GM12874 (cell line): ENCODE data around the gene ZBTB32.

Experiments used
- TF ChIP-seq, protein P1 (sequence below): IDR thresholded peaks from 2 replicates; pipeline ENCODE4 v1.5.1; 2011; ENCODE audit warnings: low read depth, mild to moderate bottlenecking, control low read depth, low read length, moderate library complexity; ENCODE audit not compliant: insufficient read depth

Gene ZBTB32

GRCh38 chr19:35736913-35737886 is 32.8 kb downstream of the ZBTB32 start:
- TF ChIP-seq, protein P1, sequence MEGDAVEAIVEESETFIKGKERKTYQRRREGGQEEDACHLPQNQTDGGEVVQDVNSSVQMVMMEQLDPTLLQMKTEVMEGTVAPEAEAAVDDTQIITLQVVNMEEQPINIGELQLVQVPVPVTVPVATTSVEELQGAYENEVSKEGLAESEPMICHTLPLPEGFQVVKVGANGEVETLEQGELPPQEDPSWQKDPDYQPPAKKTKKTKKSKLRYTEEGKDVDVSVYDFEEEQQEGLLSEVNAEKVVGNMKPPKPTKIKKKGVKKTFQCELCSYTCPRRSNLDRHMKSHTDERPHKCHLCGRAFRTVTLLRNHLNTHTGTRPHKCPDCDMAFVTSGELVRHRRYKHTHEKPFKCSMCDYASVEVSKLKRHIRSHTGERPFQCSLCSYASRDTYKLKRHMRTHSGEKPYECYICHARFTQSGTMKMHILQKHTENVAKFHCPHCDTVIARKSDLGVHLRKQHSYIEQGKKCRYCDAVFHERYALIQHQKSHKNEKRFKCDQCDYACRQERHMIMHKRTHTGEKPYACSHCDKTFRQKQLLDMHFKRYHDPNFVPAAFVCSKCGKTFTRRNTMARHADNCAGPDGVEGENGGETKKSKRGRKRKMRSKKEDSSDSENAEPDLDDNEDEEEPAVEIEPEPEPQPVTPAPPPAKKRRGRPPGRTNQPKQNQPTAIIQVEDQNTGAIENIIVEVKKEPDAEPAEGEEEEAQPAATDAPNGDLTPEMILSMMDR = peak; percentile 30; the same call in 1 of the 2 replicates

- TF ChIP-seq, protein P1 = no peak
Measured at GRCh38 chr19:35738021-35738886, 33.9 kb downstream of the ZBTB32 start.

GRCh38 chr19:35738887-35739229 is 34.5 kb downstream of the ZBTB32 start:
- TF ChIP-seq, protein P1 = no peak

GRCh38 chr19:35739275-35740107 is 35.1 kb downstream of the ZBTB32 start:
- TF ChIP-seq, protein P1 = no peak

DNA sequence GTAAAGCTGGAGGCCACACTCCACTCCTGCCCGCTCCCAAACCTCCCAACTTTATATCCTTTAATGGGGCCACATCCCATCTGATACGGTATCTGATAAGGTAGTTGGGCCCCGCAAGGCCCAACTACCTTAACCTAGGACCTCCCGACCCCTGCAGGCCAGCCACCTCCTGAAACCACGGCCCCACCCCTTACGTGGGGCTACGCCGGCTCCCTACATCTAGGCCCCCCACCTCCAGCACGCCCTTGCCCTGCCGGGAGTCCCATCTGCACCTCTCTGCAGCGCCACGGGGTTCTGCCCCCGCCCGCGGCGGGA is 35.7 kb downstream of the ZBTB32 start:
- TF ChIP-seq, protein P1 = no peak

- TF ChIP-seq, protein P1 = peak; percentile 28
Measured at GRCh38 chr19:35740423-35741202, 36.3 kb downstream of the ZBTB32 start.
